Measurements from ENCODE around the gene CDK5.
A peak's percentile ranks its signal among the peaks of the same experiment; 100 is the strongest.

CDK5 gene

GRCh38 chr7:151010307-151011096 is 47.2 kb downstream of the CDK5 start:
- no peaks in the 10 kb centered on the region for H3K79me1 ChIP-seq (replicated peaks; ENCODE audit: low read length, poor library complexity, severe bottlenecking)
- peaks cover 21% of the 10 kb centered on the region for H3K4me1 ChIP-seq (ENCODE audit: control insufficient read depth, insufficient read depth, low read depth, low read length)
- peak overlapping the region in 1 of 2 experiments; percentile 36 for H3K23ac ChIP-seq (ENCODE audit: low read length in 2 of 2)
- peaks cover 41 to 42% of the 10 kb centered on the region in 2 experiments for H3K27me3 ChIP-seq (ENCODE audit: control insufficient read depth in 1 of 2, insufficient read depth in 1 of 2, low read length in 2 of 2)
- H2AK5ac ChIP-seq (ENCODE audit: low read length, severe bottlenecking), result no peak overlapping the region
- H3K4me2 ChIP-seq (ENCODE audit: low read length, poor library complexity, severe bottlenecking), result peak overlapping the region; percentile 48
- peak overlapping the region; percentile 55 for H2BK15ac ChIP-seq (ENCODE audit: low read depth, poor library complexity, severe bottlenecking)
- H4K91ac ChIP-seq (ENCODE audit: low read length), result peak overlapping the region; percentile 98
- 8% methylated on average over 17 of the region's 18 CpGs for WGBS
- H2BK12ac ChIP-seq (ENCODE audit: low read length in 2 of 2), result peak overlapping the region; percentile 91 to 92
- peak overlapping the region; percentile 70 to 93 for H3K18ac ChIP-seq (ENCODE audit: low read depth in 1 of 2, low read length in 2 of 2)
- H3K14ac ChIP-seq (ENCODE audit: low read length in 2 of 2), result peak overlapping the region in 1 of 2 experiments; percentile 20
- DNase-seq, result peak; percentile 71
- no peak overlapping the region for H2BK5ac ChIP-seq (ENCODE audit: low read depth, low read length, poor library complexity, severe bottlenecking)
- H3K27ac ChIP-seq (ENCODE audit: low read length, poor library complexity, severe bottlenecking), result no peak overlapping the region
- H3K9ac ChIP-seq (ENCODE audit: low read length), result no peak overlapping the region
- H4K8ac ChIP-seq (ENCODE audit: low read length), result peak overlapping the region; percentile 83
- peak overlapping the region; percentile 16 for H2AFZ ChIP-seq (ENCODE audit: low read depth, low read length)
- H3K9me3 ChIP-seq (ENCODE audit: control insufficient read depth, low read length), result no peaks in the 10 kb centered on the region
- peak overlapping the region; percentile 91 for H2BK120ac ChIP-seq (ENCODE audit: low read depth, low read length)
- no peaks in the 10 kb centered on the region for H3K36me3 ChIP-seq (ENCODE audit: control insufficient read depth in 1 of 2, insufficient read depth in 2 of 2, low read depth in 1 of 2, low read length in 2 of 2)
- H3K4ac ChIP-seq (ENCODE audit: low read depth in 1 of 2, low read length in 2 of 2), result peak overlapping the region; percentile 76 to 86
- peak overlapping the region in 1 of 2 experiments; percentile 56 for H3K4me3 ChIP-seq (ENCODE audit: insufficient read depth in 1 of 2, low read depth in 1 of 2, low read length in 2 of 2)

- H2AK5ac ChIP-seq (ENCODE audit: low read length, severe bottlenecking), result no peak overlapping the region
- WGBS, result 61% methylated on average over 7 of the region's 7 CpGs
Observed at GRCh38 chr7:151010037-151010306, 47.7 kb downstream of the CDK5 start.

GRCh38 chr7:151009327-151010036 is 48.2 kb downstream of the CDK5 start:
- no peak overlapping the region for H2AK5ac ChIP-seq (ENCODE audit: low read length, severe bottlenecking)
- H4K91ac ChIP-seq (ENCODE audit: low read length), result peak overlapping the region; percentile 98
- H2BK120ac ChIP-seq (ENCODE audit: low read depth, low read length), result peak overlapping the region; percentile 91
- no peak overlapping the region for H3K23ac ChIP-seq (ENCODE audit: low read length in 2 of 2)
- H3K9me3 ChIP-seq (ENCODE audit: control insufficient read depth, low read length), result no peaks in the 10 kb centered on the region
- peak overlapping the region in 1 of 2 experiments; percentile 55 for H3K18ac ChIP-seq (ENCODE audit: low read depth in 1 of 2, low read length in 2 of 2)
- no peak overlapping the region for H2BK5ac ChIP-seq (ENCODE audit: low read depth, low read length, poor library complexity, severe bottlenecking)
- no peak overlapping the region for H3K9ac ChIP-seq (ENCODE audit: low read length)
- H3K79me1 ChIP-seq (replicated peaks; ENCODE audit: low read length, poor library complexity, severe bottlenecking), result no peaks in the 10 kb centered on the region
- DNase-seq, result no peak
- peak overlapping the region; percentile 51 to 76 for H3K4ac ChIP-seq (ENCODE audit: low read depth in 1 of 2, low read length in 2 of 2)
- peaks cover 43 to 47% of the 10 kb centered on the region in 2 experiments for H3K27me3 ChIP-seq (ENCODE audit: control insufficient read depth in 1 of 2, insufficient read depth in 1 of 2, low read length in 2 of 2)
- no peak overlapping the region for H2AFZ ChIP-seq (ENCODE audit: low read depth, low read length)
- H3K36me3 ChIP-seq (ENCODE audit: control insufficient read depth in 1 of 2, insufficient read depth in 2 of 2, low read depth in 1 of 2, low read length in 2 of 2), result no peaks in the 10 kb centered on the region
- no peak overlapping the region for H3K4me2 ChIP-seq (ENCODE audit: low read length, poor library complexity, severe bottlenecking)
- peak overlapping the region; percentile 91 to 92 for H2BK12ac ChIP-seq (ENCODE audit: low read length in 2 of 2)
- no peak overlapping the region for H3K27ac ChIP-seq (ENCODE audit: low read length, poor library complexity, severe bottlenecking)
- peak overlapping the region; percentile 83 for H4K8ac ChIP-seq (ENCODE audit: low read length)
- peaks cover 21% of the 10 kb centered on the region for H3K4me1 ChIP-seq (ENCODE audit: control insufficient read depth, insufficient read depth, low read depth, low read length)
- H3K14ac ChIP-seq (ENCODE audit: low read length in 2 of 2), result no peak overlapping the region
- WGBS, result 81% methylated on average over 21 of the region's 22 CpGs
- H3K4me3 ChIP-seq (ENCODE audit: insufficient read depth in 1 of 2, low read depth in 1 of 2, low read length in 2 of 2), result no peak overlapping the region
- peak overlapping the region; percentile 15 for H2BK15ac ChIP-seq (ENCODE audit: low read depth, poor library complexity, severe bottlenecking)

More at GRCh38 chr7:151010037-151010306, 47.7 kb downstream of the CDK5 start:
- peak overlapping the region; percentile 91 for H2BK120ac ChIP-seq (ENCODE audit: low read depth, low read length)
- H3K14ac ChIP-seq (ENCODE audit: low read length in 2 of 2), result peak overlapping the region in 1 of 2 experiments; percentile 55
- peaks cover 41 to 47% of the 10 kb centered on the region in 2 experiments for H3K27me3 ChIP-seq (ENCODE audit: control insufficient read depth in 1 of 2, insufficient read depth in 1 of 2, low read length in 2 of 2)
- no peak overlapping the region for H3K4me2 ChIP-seq (ENCODE audit: low read length, poor library complexity, severe bottlenecking)
- H3K18ac ChIP-seq (ENCODE audit: low read depth in 1 of 2, low read length in 2 of 2), result peak overlapping the region; percentile 54 to 70
- H2BK12ac ChIP-seq (ENCODE audit: low read length in 2 of 2), result peak overlapping the region; percentile 91 to 92
- no peaks in the 10 kb centered on the region for H3K79me1 ChIP-seq (replicated peaks; ENCODE audit: low read length, poor library complexity, severe bottlenecking)
- H3K9ac ChIP-seq (ENCODE audit: low read length), result no peak overlapping the region
- H2AFZ ChIP-seq (ENCODE audit: low read depth, low read length), result no peak overlapping the region
- peak overlapping the region; percentile 83 for H4K8ac ChIP-seq (ENCODE audit: low read length)
- H4K91ac ChIP-seq (ENCODE audit: low read length), result peak overlapping the region; percentile 98
- no peak overlapping the region for H3K23ac ChIP-seq (ENCODE audit: low read length in 2 of 2)
- no peak overlapping the region for H3K27ac ChIP-seq (ENCODE audit: low read length, poor library complexity, severe bottlenecking)
- H3K9me3 ChIP-seq (ENCODE audit: control insufficient read depth, low read length), result no peaks in the 10 kb centered on the region
- no peak for DNase-seq
- no peak overlapping the region for H2BK5ac ChIP-seq (ENCODE audit: low read depth, low read length, poor library complexity, severe bottlenecking)
- peak overlapping the region; percentile 51 to 76 for H3K4ac ChIP-seq (ENCODE audit: low read depth in 1 of 2, low read length in 2 of 2)
- H2BK15ac ChIP-seq (ENCODE audit: low read depth, poor library complexity, severe bottlenecking), result peak overlapping the region; percentile 55
- H3K4me3 ChIP-seq (ENCODE audit: insufficient read depth in 1 of 2, low read depth in 1 of 2, low read length in 2 of 2), result no peak overlapping the region
- no peaks in the 10 kb centered on the region for H3K36me3 ChIP-seq (ENCODE audit: control insufficient read depth in 1 of 2, insufficient read depth in 2 of 2, low read depth in 1 of 2, low read length in 2 of 2)
- peaks cover 21% of the 10 kb centered on the region for H3K4me1 ChIP-seq (ENCODE audit: control insufficient read depth, insufficient read depth, low read depth, low read length)
